Neural crest cell (in vitro differentiated cells): ENCODE results near the gene TAF7L. TPM values are rescaled to one million over a fixed set of nuclear protein-coding genes. Genes with fewer than 3 reads are reported as not detected.

ENCODE experiments used
- DNase-seq: peaks from one replicate; pipeline ENCODE4 v3.0.0; 2021; ENCODE audit warnings: low read depth, mixed read lengths, low spot score
- H3K27ac Mint-ChIP-seq: one replicate; pipeline ENCODE4 v1.8.0; 2021; ENCODE audit warnings: mild to moderate bottlenecking, mixed read lengths; ENCODE audit not compliant: unreplicated experiment
- H3K27me3 Mint-ChIP-seq: 2 replicates; pipeline ENCODE4 v1.8.0; 2021; ENCODE audit warnings: low read depth, mild to moderate bottlenecking, mixed read lengths
- H3K36me3 Mint-ChIP-seq: 2 replicates; pipeline ENCODE4 v1.8.0; 2021; ENCODE audit warnings: low read depth, mild to moderate bottlenecking, mixed read lengths
- H3K4me1 Mint-ChIP-seq: 2 replicates; pipeline ENCODE4 v1.8.0; 2021; ENCODE audit warnings: mixed read lengths
- H3K4me3 Mint-ChIP-seq: one replicate; pipeline ENCODE4 v1.8.0; 2021; ENCODE audit warnings: mild to moderate bottlenecking, mixed read lengths
- H3K9me3 Mint-ChIP-seq: 2 replicates; pipeline ENCODE4 v1.8.0; 2021; ENCODE audit warnings: mixed read lengths
- total RNA-seq: library from RNA; stranded (reverse); gene quantifications from 2 replicates; pipeline ENCODE4 v1.2.1, GENCODE V29; 2021
- TF ChIP-seq, protein P1 (sequence below): fragments of 200-600 bp; sonication (generic); conservative IDR thresholded peaks from 2 replicates; pipeline ENCODE4 v1.5.0; 2021; ENCODE audit warnings: antibody characterized with exemption, mild to moderate bottlenecking

Gene TAF7L
- total RNA-seq, 1 donor from 2014 or later: 0.19 TPM

DNA sequence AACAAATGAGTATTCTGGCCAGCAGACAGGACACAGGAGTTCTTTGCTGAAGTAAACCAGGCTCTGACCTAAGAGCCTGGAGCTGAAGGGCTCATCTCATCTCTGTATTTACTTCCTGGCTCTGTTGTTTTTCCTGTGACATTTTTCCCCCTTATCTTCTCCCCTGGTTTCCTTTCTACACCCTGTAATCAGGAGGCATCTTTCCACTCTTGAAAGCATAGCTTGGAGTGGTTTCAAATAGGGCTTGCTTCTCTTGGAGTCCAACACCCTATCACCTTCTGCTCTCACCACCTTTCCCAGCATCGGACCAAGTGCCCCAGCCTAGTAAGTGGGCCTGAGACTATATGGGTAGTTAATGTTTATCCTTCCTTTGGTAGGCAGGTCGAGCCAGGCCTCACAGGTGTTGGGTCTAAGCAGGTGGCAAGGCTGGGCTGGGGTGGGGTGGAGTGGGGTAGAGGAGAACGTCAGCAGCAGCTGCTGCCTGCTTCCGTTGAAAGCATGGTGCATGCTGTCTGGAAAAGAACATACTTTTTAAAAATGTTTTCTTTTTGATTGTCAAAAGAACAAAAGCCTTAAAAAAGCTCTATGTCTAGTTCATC, 70.4 kb downstream of the TAF7L start:
- Mint-ChIP-seq H3K27me3 (no peaks in the 10 kb centered on the region), H3K9me3 (no peaks in the 10 kb centered on the region), H3K27ac (peak overlapping the region; percentile 47), H3K4me1 (peaks cover 17% of the 10 kb centered on the region), H3K4me3 (no peak overlapping the region), H3K36me3 (no peaks in the 10 kb centered on the region)
- DNase-seq: no peak
- TF ChIP-seq, protein P1, sequence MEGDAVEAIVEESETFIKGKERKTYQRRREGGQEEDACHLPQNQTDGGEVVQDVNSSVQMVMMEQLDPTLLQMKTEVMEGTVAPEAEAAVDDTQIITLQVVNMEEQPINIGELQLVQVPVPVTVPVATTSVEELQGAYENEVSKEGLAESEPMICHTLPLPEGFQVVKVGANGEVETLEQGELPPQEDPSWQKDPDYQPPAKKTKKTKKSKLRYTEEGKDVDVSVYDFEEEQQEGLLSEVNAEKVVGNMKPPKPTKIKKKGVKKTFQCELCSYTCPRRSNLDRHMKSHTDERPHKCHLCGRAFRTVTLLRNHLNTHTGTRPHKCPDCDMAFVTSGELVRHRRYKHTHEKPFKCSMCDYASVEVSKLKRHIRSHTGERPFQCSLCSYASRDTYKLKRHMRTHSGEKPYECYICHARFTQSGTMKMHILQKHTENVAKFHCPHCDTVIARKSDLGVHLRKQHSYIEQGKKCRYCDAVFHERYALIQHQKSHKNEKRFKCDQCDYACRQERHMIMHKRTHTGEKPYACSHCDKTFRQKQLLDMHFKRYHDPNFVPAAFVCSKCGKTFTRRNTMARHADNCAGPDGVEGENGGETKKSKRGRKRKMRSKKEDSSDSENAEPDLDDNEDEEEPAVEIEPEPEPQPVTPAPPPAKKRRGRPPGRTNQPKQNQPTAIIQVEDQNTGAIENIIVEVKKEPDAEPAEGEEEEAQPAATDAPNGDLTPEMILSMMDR: no peak

DNA sequence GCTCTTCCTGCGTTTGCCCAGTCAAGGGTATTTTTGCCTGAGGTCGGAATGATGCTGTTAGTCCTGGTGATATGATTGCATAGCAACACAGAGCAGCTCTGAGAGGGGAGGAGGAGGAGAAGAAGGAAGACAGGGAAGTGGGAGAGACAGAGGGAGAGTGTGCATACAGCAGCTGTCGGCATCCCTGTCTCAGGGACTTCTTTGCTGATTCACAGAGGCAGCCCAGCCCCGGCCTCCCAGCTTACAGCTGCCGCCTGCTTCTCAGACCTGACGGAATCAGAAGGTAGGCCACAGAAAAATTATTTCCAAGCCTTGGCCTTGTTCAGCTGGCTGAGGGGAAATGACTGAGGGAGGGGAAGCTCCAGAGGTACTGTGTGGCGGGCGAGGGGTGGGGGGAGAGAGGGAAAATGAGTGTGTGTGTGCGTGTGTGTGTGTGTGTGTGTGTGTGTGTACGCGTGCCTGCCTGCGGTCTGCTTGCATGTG, 71.2 kb downstream of the TAF7L start:
- TF ChIP-seq, protein P1: no peak
- Mint-ChIP-seq H3K9me3 (no peaks in the 10 kb centered on the region), H3K4me1 (peaks cover 17% of the 10 kb centered on the region), H3K36me3 (no peaks in the 10 kb centered on the region), H3K4me3 (peak overlapping the region; percentile 56), H3K27ac (peak overlapping the region; percentile 36), H3K27me3 (no peaks in the 10 kb centered on the region)
- DNase-seq: no peak

DNA sequence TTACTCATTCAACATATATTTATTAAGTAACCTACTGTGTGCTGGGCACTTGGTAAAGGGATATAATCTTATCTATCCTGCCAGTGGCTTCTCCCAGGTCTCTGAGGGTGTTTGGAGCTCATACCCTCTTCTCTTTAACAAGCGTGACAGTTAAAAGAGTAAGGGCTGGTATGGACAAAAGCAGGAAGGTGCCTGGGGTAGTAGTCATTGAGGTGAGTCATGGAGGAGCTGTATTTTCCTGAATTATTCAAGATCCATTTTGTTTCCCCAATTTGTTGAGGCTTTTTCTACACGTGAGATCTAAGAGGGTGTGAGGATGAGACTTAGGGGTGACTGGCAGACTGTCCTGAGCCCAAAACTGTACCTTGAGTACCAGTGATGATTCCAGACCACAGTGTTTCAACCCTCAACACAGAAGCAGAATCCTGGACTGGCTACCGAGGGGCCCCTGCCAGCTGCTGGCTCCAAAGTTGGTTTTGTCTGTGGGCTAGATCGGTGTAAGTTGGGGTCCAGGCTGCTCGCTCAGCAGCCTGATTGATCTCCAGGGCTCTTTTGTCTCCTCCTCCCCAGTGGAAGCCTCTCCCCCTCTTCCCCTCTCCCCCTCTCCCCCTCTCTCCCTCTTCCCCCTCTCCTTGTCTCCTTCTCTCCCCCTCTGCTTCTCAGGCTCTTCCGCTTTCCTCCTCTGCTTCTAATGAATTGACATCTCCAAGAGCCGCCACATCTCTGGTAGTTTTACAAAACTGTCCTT, 71.8 kb downstream of the TAF7L start, which contains the start of gene DRP2:
TSS of gene DRP2 (plus strand) at position 671 of the 748 bp plus-strand sequence. CDS start 11,862 bp downstream, outside the sequence.
- Mint-ChIP-seq H3K36me3 (no peaks in the 10 kb centered on the region), H3K9me3 (no peaks in the 10 kb centered on the region), H3K4me3 (peak within 1 kb of the TSS; percentile 56), H3K4me1 (peaks cover 17% of the 10 kb centered on the region), H3K27me3 (no peaks in the 10 kb centered on the region), H3K27ac (peak within 1 kb of the TSS; percentile 47)
- TF ChIP-seq, protein P1: no peak
- no peak for DNase-seq

Other genes starting within 250 kb of the TAF7L start
- gene TRMT2B, start 239.2 kb downstream of the TAF7L start, total RNA-seq: 15.7 and 17.1 TPM in 2 replicates
- 8.7 and 9.1 TPM in 2 replicates for gene TMEM35A, start 212.5 kb downstream of the TAF7L start, total RNA-seq
- 39.8 TPM in 2 replicates for gene CENPI, start 193.1 kb downstream of the TAF7L start, total RNA-seq
- gene DRP2, start 71.5 kb downstream of the TAF7L start, total RNA-seq: 2.4 and 2.9 TPM in 2 replicates
- gene TIMM8A, start 57.4 kb upstream of the TAF7L start, total RNA-seq: 31.7 and 32.2 TPM in 2 replicates
- gene BTK, start 94.9 kb upstream of the TAF7L start, total RNA-seq: 0.64 TPM in 1 of 2 replicates, not detected in the other
- gene RPL36A, start 99.7 kb upstream of the TAF7L start, total RNA-seq: 316 and 347 TPM in 2 replicates
- gene GLA, start 116.6 kb upstream of the TAF7L start, total RNA-seq: 48.0 and 50.7 TPM in 2 replicates
- 73.3 and 74.0 TPM in 2 replicates for gene HNRNPH2, start 116.9 kb upstream of the TAF7L start, total RNA-seq
- gene ARMCX4, start 194.1 kb upstream of the TAF7L start, total RNA-seq: 24.2 and 26.2 TPM in 2 replicates